Muscle layer of colon (tissue), 2 donors: Measurements from ENCODE around the gene TIMM29.

ENCODE experiments used
- H3K27ac ChIP-seq: one replicate; pipeline ENCODE4 v1.7.0; 2013; ENCODE audit warnings: low read depth, mild to moderate bottlenecking, low read length, moderate library complexity
- H3K27me3 ChIP-seq, 2 donors: one replicate each; pipeline ENCODE4 v1.7.0; 2013; ENCODE audit warnings: low read length in 2 of 2, mild to moderate bottlenecking in 2 of 2; ENCODE audit not compliant: insufficient read depth in 2 of 2, control insufficient read depth in 1 of 2
- H3K36me3 ChIP-seq: one replicate; pipeline ENCODE4 v1.7.0; 2013; ENCODE audit warnings: mild to moderate bottlenecking, low read length; ENCODE audit not compliant: insufficient read depth
- H3K4me1 ChIP-seq: one replicate; pipeline ENCODE4 v1.7.0; 2013; ENCODE audit warnings: mild to moderate bottlenecking, low read length; ENCODE audit not compliant: insufficient read depth
- H3K4me3 ChIP-seq, 2 donors: one replicate each; pipeline ENCODE4 v1.7.0; 2013; ENCODE audit warnings: low read length in 2 of 2, low read depth in 1 of 2, mild to moderate bottlenecking in 1 of 2, moderate library complexity in 1 of 2
- H3K9ac ChIP-seq: one replicate; pipeline ENCODE4 v1.7.0; 2013; ENCODE audit warnings: low read length
- H3K9me3 ChIP-seq: one replicate; pipeline ENCODE4 v1.7.0; 2013; ENCODE audit warnings: mild to moderate bottlenecking, low read length
- donor health status: abdominal sarcoma.
- donor health status: Adenocarcinoma of cecum.

TIMM29 gene

GRCh38 chr19:10976131-10976892 lies 47.7 kb downstream of the TIMM29 start:
- Histone ChIP-seq H3K9me3 (no peaks in the 10 kb centered on the region), H3K27ac (peak overlapping the region; percentile 47), H3K4me3 (peak overlapping the region in 1 of 2 donors; percentile 28), H3K36me3 (no peaks in the 10 kb centered on the region), H3K27me3 (no peaks in the 10 kb centered on the region), H3K9ac (peak overlapping the region; percentile 45), H3K4me1 (peaks cover 30% of the 10 kb centered on the region)

- peaks cover 30% of the 10 kb centered on the region for H3K4me1 ChIP-seq
- no peaks in the 10 kb centered on the region for H3K27me3 ChIP-seq
- no peak overlapping the region for H3K27ac ChIP-seq
- H3K4me3 ChIP-seq: no peak overlapping the region
- no peak overlapping the region for H3K9ac ChIP-seq
- H3K36me3 ChIP-seq: no peaks in the 10 kb centered on the region
- H3K9me3 ChIP-seq: no peaks in the 10 kb centered on the region
These were observed 49.1 kb downstream of the TIMM29 start for GRCh38 chr19:10977742-10978092.
